Epithelial cell of prostate (primary cell): ENCODE measurements around the gene IGF1R.
A peak's percentile ranks its signal among the peaks of the same experiment; 100 is the strongest.
"Not testable (repeated sequence)": the region's sequence is repeated elsewhere in the genome, so short reads cannot be mapped to it uniquely, and the experiment has no call there.

Source experiments
- DNase-seq: peaks from one replicate; pipeline ENCODE4 v3.0.0-alpha.2; 2011; ENCODE audit warnings: low read depth, low spot score
- H3K27ac ChIP-seq: fragments of 450-650 bp; 2 replicates; pipeline ENCODE4 v1.5.1; 2017; ENCODE audit warnings: mild to moderate bottlenecking

IGF1R gene

GRCh38 chr15:98958918-98959639 lies 310.7 kb downstream of the IGF1R start:
- no peak for DNase-seq
- H3K27ac ChIP-seq: no peak overlapping the region

GRCh38 chr15:98959640-98960007 lies 311.3 kb downstream of the IGF1R start:
- no peak overlapping the region for H3K27ac ChIP-seq
- DNase-seq: no peak

- H3K27ac ChIP-seq: no peak overlapping the region
- no peak for DNase-seq
These were observed 312.3 kb downstream of the IGF1R start for GRCh38 chr15:98960555-98961050.

- DNase-seq: no peak
- no peak overlapping the region for H3K27ac ChIP-seq
These were observed 315.1 kb downstream of the IGF1R start for GRCh38 chr15:98963444-98963843.

- no peak for DNase-seq
- no peak overlapping the region for H3K27ac ChIP-seq
These were observed 316.3 kb downstream of the IGF1R start for GRCh38 chr15:98964466-98965133.

GRCh38 chr15:98965134-98965491 lies 316.8 kb downstream of the IGF1R start:
- H3K27ac ChIP-seq, DNase-seq: not testable (repeated sequence)

- H3K27ac ChIP-seq: no peak overlapping the region
- no peak for DNase-seq
These were observed 317.3 kb downstream of the IGF1R start for GRCh38 chr15:98965597-98965996.

- DNase-seq: no peak
- H3K27ac ChIP-seq: no peak overlapping the region
These were observed 317.9 kb downstream of the IGF1R start for GRCh38 chr15:98966091-98966787.

GRCh38 chr15:98967096-98967495 lies 318.8 kb downstream of the IGF1R start:
- DNase-seq: no peak
- H3K27ac ChIP-seq: no peak overlapping the region

- DNase-seq: no peak
- H3K27ac ChIP-seq: no peak overlapping the region
These were observed 319.6 kb downstream of the IGF1R start for GRCh38 chr15:98967916-98968315.

GRCh38 chr15:98968576-98968975 lies 320.2 kb downstream of the IGF1R start:
- no peak for DNase-seq
- H3K27ac ChIP-seq: no peak overlapping the region

- DNase-seq: no peak
- H3K27ac ChIP-seq: no peak overlapping the region
These were observed 320.9 kb downstream of the IGF1R start for GRCh38 chr15:98969126-98969735.

- no peak overlapping the region for H3K27ac ChIP-seq
- no peak for DNase-seq
These were observed 322.5 kb downstream of the IGF1R start for GRCh38 chr15:98970799-98971198.

- no peak overlapping the region for H3K27ac ChIP-seq
- no peak for DNase-seq
These were observed 328.2 kb downstream of the IGF1R start for GRCh38 chr15:98976500-98976899.

GRCh38 chr15:98977441-98977840 lies 329.1 kb downstream of the IGF1R start:
- no peak overlapping the region for H3K27ac ChIP-seq
- DNase-seq: no peak

- DNase-seq: no peak
These were observed 329.8 kb downstream of the IGF1R start for GRCh38 chr15:98978153-98978552.

GRCh38 chr15:98980899-98981228 lies 332.5 kb downstream of the IGF1R start:
- no peak for DNase-seq
- no peak overlapping the region for H3K27ac ChIP-seq

More at GRCh38 chr15:98978153-98978552, 329.8 kb downstream of the IGF1R start:
- no peak overlapping the region for H3K27ac ChIP-seq

GRCh38 chr15:98981851-98982722 lies 333.7 kb downstream of the IGF1R start:
- no peak overlapping the region for H3K27ac ChIP-seq
- DNase-seq: no peak

GRCh38 chr15:98983334-98983733 lies 335.0 kb downstream of the IGF1R start:
- peak; percentile 63 for DNase-seq

GRCh38 chr15:98986281-98986680 lies 337.9 kb downstream of the IGF1R start:
- no peak for DNase-seq
- no peak overlapping the region for H3K27ac ChIP-seq

More at GRCh38 chr15:98983334-98983733, 335.0 kb downstream of the IGF1R start:
- H3K27ac ChIP-seq: peak overlapping the region; percentile 11
